Panc1 (cell line): ENCODE measurements around the gene MGAT4C. TPM values are rescaled to one million over a fixed set of nuclear protein-coding genes. Genes with fewer than 3 reads are reported as not detected.

Experiments
- ATAC-seq: fragments of 200-7000 bp; cut with Tn5 transposase; 2 replicates; pipeline ENCODE4 v1.9.1; 2020; ENCODE audit warnings: mild to moderate bottlenecking, moderate library complexity
- BruUV-seq: library from RNA; stranded (reverse); fragments of 400-500 nt; replicated peaks from 2 replicates; lab custom pipeline; 2021; lab: Mats Ljungman, UMichigan
- CTCF ChIA-PET: fragments of 300-600 bp; sonication (Branson Sonifier 250); formaldehyde crosslinking; loops from one replicate; lab custom pipeline; 2022; ENCODE audit warnings: antibody characterized with exemption; lab: Charles Lee
- POLR2A ChIA-PET: fragments of 300-600 bp; sonication (Branson Sonifier 250); formaldehyde crosslinking; loops from one replicate; lab custom pipeline; 2022; ENCODE audit warnings: antibody characterized with exemption; lab: Charles Lee
- DNase-seq: peaks from one replicate; pipeline ENCODE4 v3.0.0-alpha.2; 2010; ENCODE audit warnings: low read depth, low spot score
- H3K27ac ChIP-seq: 2 replicates; pipeline ENCODE4 v1.5.1; 2011; ENCODE audit warnings: mild to moderate bottlenecking, low read length, inconsistent platforms
- H3K27me3 ChIP-seq: fragments of 200-500 bp; sonication (Bioruptor generic); 2 replicates; pipeline ENCODE4 v1.6.0; 2014; ENCODE audit warnings: low read length, inconsistent platforms; ENCODE audit not compliant: control insufficient read depth, insufficient read depth
- H3K36me3 ChIP-seq: fragments of 200-500 bp; sonication (Bioruptor generic); 2 replicates; pipeline ENCODE4 v1.5.1; 2014; ENCODE audit warnings: inconsistent platforms, mild to moderate bottlenecking, low read length, moderate library complexity; ENCODE audit not compliant: control insufficient read depth, insufficient read depth
- H3K4me1 ChIP-seq: 2 replicates; pipeline ENCODE4 v1.5.1; 2011; ENCODE audit warnings: inconsistent platforms, mild to moderate bottlenecking, low read length, moderate library complexity; ENCODE audit not compliant: control insufficient read depth, insufficient read depth
- H3K4me3 ChIP-seq, 2 experiments: 2 replicates each; pipeline ENCODE4 v1.5.1; 2011 to 2012; ENCODE audit warnings: low read depth in 2 of 2, low read length in 2 of 2, mild to moderate bottlenecking in 2 of 2, inconsistent platforms in 1 of 2, moderate library complexity in 1 of 2
- H3K9me3 ChIP-seq: fragments of 200-500 bp; sonication (Bioruptor generic); 2 replicates; pipeline ENCODE4 v1.5.1; 2014; ENCODE audit warnings: low read depth, mild to moderate bottlenecking, inconsistent platforms, low read length, moderate library complexity; ENCODE audit not compliant: control insufficient read depth, insufficient read depth
- CTCF ChIP-seq: fragments of 450-650 bp; IDR thresholded peaks from 2 replicates; pipeline ENCODE4 v1.5.1; 2017; ENCODE audit warnings: mild to moderate bottlenecking
- POLR2AphosphoS5 ChIP-seq: IDR thresholded peaks from 2 replicates; pipeline ENCODE4 v1.6.1; 2012; ENCODE audit warnings: mild to moderate bottlenecking, low read depth, low read length, moderate library complexity
- SIN3A ChIP-seq: IDR thresholded peaks from 2 replicates; pipeline ENCODE4 v1.6.1; 2012; ENCODE audit warnings: low read depth, mild to moderate bottlenecking, low read length, moderate library complexity, borderline replicate concordance; ENCODE audit not compliant: insufficient read depth
- TCF7L2 ChIP-seq: IDR thresholded peaks from 2 replicates; pipeline ENCODE4 v1.6.1; 2011; ENCODE audit warnings: mild to moderate bottlenecking, low read depth, low read length, inconsistent platforms
- in situ Hi-C: cut with HindIII; loops from 2 replicates; pipeline ENCODE4 v1.10.0; 2016; ENCODE audit warnings: low sequenced_read_pairs, low pct_unique_long_range_greater_than_20kb
- intact Hi-C: fragments of 100-400 bp; cut with micrococcal nuclease; formaldehyde crosslinking; loops from one replicate; pipeline ENCODE4 v1.10.0; 2022; ENCODE audit not compliant: unreplicated experiment
- total RNA-seq: library from RNA; stranded (reverse); gene quantifications from one replicate; pipeline ENCODE4 v1.2.1, GENCODE V29; 2021; ENCODE audit not compliant: unreplicated experiment
- TF ChIP-seq, protein P1 (sequence below), 2 experiments: IDR thresholded peaks; 2 replicates each; pipeline ENCODE4 v1.6.1; 2011 to 2012; ENCODE audit warnings: low read depth in 2 of 2, control low read depth in 1 of 2, low read length in 1 of 2, mild to moderate bottlenecking in 1 of 2, moderate library complexity in 1 of 2; ENCODE audit not compliant: insufficient read depth in 1 of 2

MGAT4C gene
- total RNA-seq, 1 experiment from 2014 or later, result not detected

DNA sequence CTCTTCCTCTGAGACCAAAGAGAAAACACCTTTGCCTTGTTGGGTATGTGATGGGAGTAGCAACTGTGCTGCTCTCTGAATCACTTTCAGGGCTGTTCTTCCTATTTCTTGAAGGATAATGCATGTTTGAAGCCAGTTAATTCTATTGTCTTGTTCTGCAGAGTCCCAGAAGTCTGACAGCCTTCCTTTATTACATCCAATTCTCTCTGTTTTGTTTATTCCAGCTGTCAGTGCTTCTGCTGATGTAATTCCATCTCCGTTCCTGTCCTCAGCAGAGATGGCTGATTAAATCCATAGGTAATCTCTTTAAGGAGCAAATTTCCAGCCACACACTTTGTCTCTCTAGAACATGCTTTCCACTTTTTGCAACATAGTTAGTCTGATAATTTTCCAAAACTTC lies 59.7 kb downstream of the MGAT4C start:
- ChIA-PET CTCF (no interaction called here), POLR2A (no interaction called here)
- Histone ChIP-seq H3K4me1 (no peaks in the 10 kb centered on the region), H3K9me3 (no peaks in the 10 kb centered on the region), H3K36me3 (no peaks in the 10 kb centered on the region), H3K27ac (no peak overlapping the region), H3K27me3 (no peaks in the 10 kb centered on the region), H3K4me3 (no peak overlapping the region)
- TF ChIP-seq TCF7L2, result no peak
- no peak for TF ChIP-seq CTCF
- no peak for TF ChIP-seq POLR2AphosphoS5
- TF ChIP-seq SIN3A, result no peak
- TF ChIP-seq, protein P1, sequence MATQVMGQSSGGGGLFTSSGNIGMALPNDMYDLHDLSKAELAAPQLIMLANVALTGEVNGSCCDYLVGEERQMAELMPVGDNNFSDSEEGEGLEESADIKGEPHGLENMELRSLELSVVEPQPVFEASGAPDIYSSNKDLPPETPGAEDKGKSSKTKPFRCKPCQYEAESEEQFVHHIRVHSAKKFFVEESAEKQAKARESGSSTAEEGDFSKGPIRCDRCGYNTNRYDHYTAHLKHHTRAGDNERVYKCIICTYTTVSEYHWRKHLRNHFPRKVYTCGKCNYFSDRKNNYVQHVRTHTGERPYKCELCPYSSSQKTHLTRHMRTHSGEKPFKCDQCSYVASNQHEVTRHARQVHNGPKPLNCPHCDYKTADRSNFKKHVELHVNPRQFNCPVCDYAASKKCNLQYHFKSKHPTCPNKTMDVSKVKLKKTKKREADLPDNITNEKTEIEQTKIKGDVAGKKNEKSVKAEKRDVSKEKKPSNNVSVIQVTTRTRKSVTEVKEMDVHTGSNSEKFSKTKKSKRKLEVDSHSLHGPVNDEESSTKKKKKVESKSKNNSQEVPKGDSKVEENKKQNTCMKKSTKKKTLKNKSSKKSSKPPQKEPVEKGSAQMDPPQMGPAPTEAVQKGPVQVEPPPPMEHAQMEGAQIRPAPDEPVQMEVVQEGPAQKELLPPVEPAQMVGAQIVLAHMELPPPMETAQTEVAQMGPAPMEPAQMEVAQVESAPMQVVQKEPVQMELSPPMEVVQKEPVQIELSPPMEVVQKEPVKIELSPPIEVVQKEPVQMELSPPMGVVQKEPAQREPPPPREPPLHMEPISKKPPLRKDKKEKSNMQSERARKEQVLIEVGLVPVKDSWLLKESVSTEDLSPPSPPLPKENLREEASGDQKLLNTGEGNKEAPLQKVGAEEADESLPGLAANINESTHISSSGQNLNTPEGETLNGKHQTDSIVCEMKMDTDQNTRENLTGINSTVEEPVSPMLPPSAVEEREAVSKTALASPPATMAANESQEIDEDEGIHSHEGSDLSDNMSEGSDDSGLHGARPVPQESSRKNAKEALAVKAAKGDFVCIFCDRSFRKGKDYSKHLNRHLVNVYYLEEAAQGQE (IDR thresholded peaks at IDR 0.05; ENCODE audit: insufficient read depth in 1 of 2, low read depth in 2 of 2, low read length in 1 of 2), result no peak
- no peak for ATAC-seq
- DNase-seq, result no peak
- intact Hi-C loops, result no loop called here
- BruUV-seq, result no TSS peak
- in situ Hi-C loops, result no loop called here

DNA sequence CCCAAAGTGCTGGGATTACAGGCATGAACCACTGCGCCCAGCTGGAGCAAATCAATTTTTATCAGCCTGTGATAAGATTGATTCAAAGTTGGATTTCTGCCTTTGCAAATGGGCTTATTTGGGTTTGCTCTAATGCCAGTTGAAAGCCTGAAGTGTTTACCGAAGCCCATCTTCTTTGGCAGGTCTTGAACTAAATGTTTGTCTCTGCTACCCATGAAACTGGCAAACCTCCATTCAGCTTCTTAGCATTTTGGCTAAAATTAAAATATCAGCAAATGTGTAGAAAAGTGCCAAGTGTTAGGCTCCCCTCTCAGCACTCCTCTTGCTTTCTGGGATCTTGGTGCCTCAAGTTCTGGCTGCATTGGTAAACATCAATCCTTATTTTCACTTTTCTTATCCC lies 61.5 kb downstream of the MGAT4C start:
- Histone ChIP-seq H3K27ac (no peak overlapping the region), H3K4me3 (no peak overlapping the region), H3K27me3 (no peaks in the 10 kb centered on the region), H3K36me3 (no peaks in the 10 kb centered on the region), H3K4me1 (no peaks in the 10 kb centered on the region), H3K9me3 (no peaks in the 10 kb centered on the region; the same call in 1 of the 2 replicates)
- intact Hi-C loops (no loop called here), in situ Hi-C loops (no loop called here)
- no peak for TF ChIP-seq POLR2AphosphoS5
- TF ChIP-seq CTCF, result no peak
- TF ChIP-seq, protein P1 (IDR thresholded peaks at IDR 0.05; ENCODE audit: insufficient read depth in 1 of 2, low read depth in 2 of 2, low read length in 1 of 2), result no peak
- TF ChIP-seq SIN3A, result no peak
- no peak for TF ChIP-seq TCF7L2
- DNase-seq (no peak), ATAC-seq (no peak)
- no TSS peak for BruUV-seq
- POLR2A ChIA-PET, result no interaction called here
- CTCF ChIA-PET, result no interaction called here
